Liver (tissue), 9 donors: ENCODE measurements around the gene HYAL1. TPM values are rescaled to one million over a fixed set of nuclear protein-coding genes. Genes with fewer than 3 reads are reported as not detected.
A peak's percentile ranks its signal among the peaks of the same experiment; 100 is the strongest.

Experiments
- DNase-seq: peaks from one replicate; pipeline ENCODE4 v3.0.0-alpha.2; 2017; ENCODE audit warnings: low spot score
- H3K27ac ChIP-seq, 2 donors: one replicate each; pipeline ENCODE4 v1.7.0; 2013; ENCODE audit warnings: inconsistent platforms in 2 of 2, low read length in 2 of 2, control low read depth in 1 of 2, low read depth in 1 of 2, mild to moderate bottlenecking in 1 of 2
- H3K27me3 ChIP-seq, 4 donors: one replicate each; pipeline versions ENCODE4 v1.6.1 to v1.7.0; 2013; ENCODE audit warnings: low read length in 3 of 4, inconsistent platforms in 1 of 4, mild to moderate bottlenecking in 1 of 4, moderate library complexity in 1 of 4; ENCODE audit not compliant: control insufficient read depth in 4 of 4, insufficient read depth in 4 of 4
- H3K36me3 ChIP-seq, 4 donors: one replicate each; pipeline versions ENCODE4 v1.6.1 to v1.7.0; 2013; ENCODE audit warnings: low read length in 3 of 4, mild to moderate bottlenecking in 3 of 4, low read depth in 1 of 4, moderate library complexity in 1 of 4; ENCODE audit not compliant: control insufficient read depth in 4 of 4, insufficient read depth in 3 of 4
- H3K4me1 ChIP-seq, 4 donors: one replicate each; pipeline versions ENCODE4 v1.6.1 to v1.7.0; 2013; ENCODE audit warnings: low read length in 3 of 4, mild to moderate bottlenecking in 3 of 4, moderate library complexity in 1 of 4; ENCODE audit not compliant: control insufficient read depth in 4 of 4, insufficient read depth in 4 of 4
- H3K4me3 ChIP-seq, 3 donors: one replicate each; pipeline versions ENCODE4 v1.6.1 to v1.7.0; 2013; ENCODE audit warnings: low read length in 3 of 3, control low read depth in 1 of 3, low read depth in 1 of 3, mild to moderate bottlenecking in 1 of 3
- H3K9ac ChIP-seq, 2 donors: one replicate each; pipeline ENCODE4 v1.7.0; 2013; ENCODE audit warnings: low read length in 2 of 2, mild to moderate bottlenecking in 2 of 2, moderate library complexity in 2 of 2, control low read depth in 1 of 2, low read depth in 1 of 2
- H3K9me3 ChIP-seq, 4 donors: one replicate each; pipeline versions ENCODE4 v1.6.1 to v1.7.0; 2013; ENCODE audit warnings: low read length in 3 of 4; ENCODE audit not compliant: control insufficient read depth in 4 of 4
- CTCF ChIP-seq: fragments of 150-350 bp; IDR thresholded peaks from 2 replicates; pipeline ENCODE4 v1.5.1; 2017; ENCODE audit warnings: improper control_type of control experiment, low read depth, low read length; ENCODE audit not compliant: missing input control
- EGR1 ChIP-seq, 2 donors: IDR thresholded peaks; 2 replicates each; pipeline ENCODE4 v1.6.1; 2016 to 2018; ENCODE audit warnings: antibody characterized with exemption in 2 of 2, low read depth in 2 of 2
- FOXA1 ChIP-seq: IDR thresholded peaks from 2 replicates; pipeline ENCODE4 v1.6.1; 2016; ENCODE audit warnings: antibody characterized with exemption
- FOXA2 ChIP-seq: IDR thresholded peaks from 2 replicates; pipeline ENCODE4 v1.6.1; 2016; ENCODE audit warnings: antibody characterized with exemption
- GABPA ChIP-seq, 2 donors: IDR thresholded peaks in 1 of 2; conservative IDR thresholded peaks in 1 of 2; 2 replicates each; pipeline ENCODE4 v1.6.1; 2016; ENCODE audit warnings: antibody characterized with exemption in 2 of 2, mild to moderate bottlenecking in 1 of 2, moderate library complexity in 1 of 2
- HNF4A ChIP-seq, 2 donors: conservative IDR thresholded peaks; 2 replicates each; pipeline ENCODE4 v1.6.1; 2016; ENCODE audit warnings: antibody characterized with exemption in 2 of 2, mild to moderate bottlenecking in 2 of 2
- HNF4G ChIP-seq: IDR thresholded peaks from 2 replicates; pipeline ENCODE4 v1.6.1; 2016; ENCODE audit warnings: antibody characterized with exemption
- JUND ChIP-seq, 2 donors: IDR thresholded peaks; 2 replicates each; pipeline ENCODE4 v1.6.1; 2016; ENCODE audit warnings: antibody characterized with exemption in 2 of 2
- NR2F2 ChIP-seq: IDR thresholded peaks from 2 replicates; pipeline ENCODE4 v1.6.1; 2016; ENCODE audit warnings: antibody characterized with exemption
- RAD21 ChIP-seq, 2 donors: IDR thresholded peaks; 2 replicates each; pipeline ENCODE4 v1.6.1; 2016; ENCODE audit warnings: antibody characterized with exemption in 2 of 2, mild to moderate bottlenecking in 2 of 2
- REST ChIP-seq: IDR thresholded peaks from 2 replicates; pipeline ENCODE4 v1.6.1; 2016; ENCODE audit warnings: antibody characterized with exemption, mild to moderate bottlenecking
- RXRA ChIP-seq, 2 donors: IDR thresholded peaks; 2 replicates each; pipeline ENCODE4 v1.6.1; 2017 to 2018; ENCODE audit warnings: antibody characterized with exemption in 2 of 2, mild to moderate bottlenecking in 1 of 2
- SP1 ChIP-seq: IDR thresholded peaks from 2 replicates; pipeline ENCODE4 v1.6.1; 2018; ENCODE audit warnings: antibody characterized with exemption, mild to moderate bottlenecking
- TAF1 ChIP-seq: conservative IDR thresholded peaks from 2 replicates; pipeline ENCODE4 v1.6.1; 2016; ENCODE audit warnings: antibody characterized with exemption, mild to moderate bottlenecking
- YY1 ChIP-seq: IDR thresholded peaks from 2 replicates; pipeline ENCODE4 v1.6.1; 2016; ENCODE audit warnings: antibody characterized with exemption, mild to moderate bottlenecking
- ZBTB33 ChIP-seq: IDR thresholded peaks from 2 replicates; pipeline ENCODE4 v1.6.1; 2016; ENCODE audit warnings: antibody characterized with exemption
- WGBS: extraction: QIAGEN DNeasy Blood & Tissue Kit; methylation state at CpG from one replicate; pipeline ENCODE4 v1.1.7; 2013; 5-methylcytosine and 5-hydroxymethylcytosine counted together
- polyA plus RNA-seq, 2 donors: library from polyadenylated mRNA; stranded (reverse) in 1 of 2; unstranded in 1 of 2; fragments of 200-250 nt in 1 of 2; fragments of >200 nt in 1 of 2; fragmentation: Nextera tagmentation in 1 of 2; extraction: Ambion mirVana in 1 of 2; gene quantifications; one replicate each; pipeline versions ENCODE4 v1.2.1 to v1.2.3, GENCODE V29; 2013 to 2015
- total RNA-seq, 2 donors: library from RNA; depleted of rRNA; stranded (reverse); fragments of >200 nt; gene quantifications; one replicate each; pipeline ENCODE4 v1.2.3, GENCODE V29; 2014
- TF ChIP-seq, protein P1 (sequence below): IDR thresholded peaks from 2 replicates; pipeline ENCODE4 v1.6.1; 2016; ENCODE audit warnings: antibody characterized with exemption
- TF ChIP-seq, protein P2 (sequence below): IDR thresholded peaks from 2 replicates; pipeline ENCODE4 v1.6.1; 2016; ENCODE audit warnings: antibody characterized with exemption
- donor health status: healthy.
- donor health status: healthy.
- donor health status: healthy.
- donor health status: healthy.
- donor health status: healthy.

HYAL1 gene
- total and polyA plus RNA-seq, 4 donors = 82.3 to 156 (median 121) TPM

GRCh38 chr3:50338965-50339364 lies 35.6 kb upstream of the HYAL1 start:
- 74% methylated on average over 5 of the region's 5 CpGs for WGBS
- H3K4me1 ChIP-seq = peaks cover 6 to 40% (median 20%) of the 10 kb centered on the region in 4 donors

More at GRCh38 chr3:50338965-50339364, 35.6 kb upstream of the HYAL1 start:
- H3K27ac ChIP-seq = peak overlapping the region; percentile 92 to 99
- TF ChIP-seq FOXA2 (no peak), CTCF (no peak), JUND (IDR thresholded peaks at IDR 0.05) (no peak), HNF4G (no peak), FOXA1 (no peak), SP1 (no peak), GABPA (IDR thresholded peaks at IDR 0.05 in 1 of 2, conservative IDR thresholded peaks at IDR 0.05 in 1 of 2) (no peak), RAD21 (IDR thresholded peaks at IDR 0.05) (no peak), ZBTB33 (no peak), NR2F2 (no peak), RXRA (IDR thresholded peaks at IDR 0.05) (no peak), HNF4A (conservative IDR thresholded peaks at IDR 0.05) (no peak), REST (no peak), YY1 (no peak), TAF1 (no peak), EGR1 (IDR thresholded peaks at IDR 0.05; ENCODE audit: low read depth in 2 of 2) (no peak)
- TF ChIP-seq, protein P1, sequence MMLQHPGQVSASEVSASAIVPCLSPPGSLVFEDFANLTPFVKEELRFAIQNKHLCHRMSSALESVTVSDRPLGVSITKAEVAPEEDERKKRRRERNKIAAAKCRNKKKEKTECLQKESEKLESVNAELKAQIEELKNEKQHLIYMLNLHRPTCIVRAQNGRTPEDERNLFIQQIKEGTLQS = no peak
- TF ChIP-seq, protein P2, sequence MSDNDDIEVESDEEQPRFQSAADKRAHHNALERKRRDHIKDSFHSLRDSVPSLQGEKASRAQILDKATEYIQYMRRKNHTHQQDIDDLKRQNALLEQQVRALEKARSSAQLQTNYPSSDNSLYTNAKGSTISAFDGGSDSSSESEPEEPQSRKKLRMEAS = no peak
- H3K4me3 ChIP-seq = peak overlapping the region in 1 of 3 donors; percentile 12
- no peak for DNase-seq
- H3K9me3 ChIP-seq = no peaks in the 10 kb centered on the region
- peak overlapping the region in 1 of 2 donors; percentile 52 for H3K9ac ChIP-seq
- H3K36me3 ChIP-seq = no peaks in the 10 kb centered on the region
- H3K27me3 ChIP-seq = no peaks in the 10 kb centered on the region
